NCI-H82 treated with DMSO at 0.1 percent for 48 hours (cell line): ENCODE results near the gene PAK3.

Experiments used
- DNase-seq: peaks from one replicate; lab custom pipeline; 2025; ENCODE audit not compliant: unreplicated experiment; lab: John Stamatoyannopoulos, UW

Gene PAK3

DNA sequence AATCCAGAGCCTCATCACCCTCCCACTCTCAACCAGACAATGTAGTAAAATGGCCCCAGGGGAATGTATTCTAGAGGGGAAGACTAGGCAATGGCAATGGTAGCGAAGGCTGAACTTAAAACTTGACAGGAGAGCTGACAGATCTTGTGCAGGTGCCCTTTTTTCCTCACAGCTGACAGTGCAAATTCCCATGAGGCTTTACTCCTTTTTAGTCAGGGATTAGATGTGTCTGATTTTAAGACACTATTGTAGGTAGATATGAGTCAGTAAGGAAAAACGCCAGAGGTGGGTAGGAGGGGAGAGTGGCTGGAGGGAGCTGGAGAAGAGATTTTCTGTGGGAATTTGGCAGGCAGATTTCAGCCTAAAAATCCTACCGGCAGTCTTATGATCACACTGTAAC is 163.6 kb downstream of the PAK3 start:
- no peak for DNase-seq

DNA sequence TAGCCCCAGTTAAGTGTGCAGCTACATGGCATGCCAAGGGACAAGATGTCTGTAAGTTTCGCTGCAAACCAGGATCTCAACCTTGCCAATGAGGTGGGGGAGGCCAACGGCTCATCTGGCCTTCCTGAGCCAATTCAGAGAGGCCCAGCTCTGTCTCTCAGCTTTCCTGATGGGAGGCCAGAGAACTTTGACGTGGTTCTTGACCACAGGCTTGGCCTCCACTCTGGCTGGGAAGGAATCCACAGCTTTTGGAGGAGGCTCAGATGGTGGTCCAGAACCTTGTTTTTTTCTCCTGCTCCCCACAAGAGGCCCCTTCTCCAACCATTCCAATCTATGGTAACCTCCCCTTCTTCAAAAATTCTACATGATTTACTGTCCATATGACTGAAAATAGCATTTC is 164.5 kb downstream of the PAK3 start:
- DNase-seq: no peak

DNA sequence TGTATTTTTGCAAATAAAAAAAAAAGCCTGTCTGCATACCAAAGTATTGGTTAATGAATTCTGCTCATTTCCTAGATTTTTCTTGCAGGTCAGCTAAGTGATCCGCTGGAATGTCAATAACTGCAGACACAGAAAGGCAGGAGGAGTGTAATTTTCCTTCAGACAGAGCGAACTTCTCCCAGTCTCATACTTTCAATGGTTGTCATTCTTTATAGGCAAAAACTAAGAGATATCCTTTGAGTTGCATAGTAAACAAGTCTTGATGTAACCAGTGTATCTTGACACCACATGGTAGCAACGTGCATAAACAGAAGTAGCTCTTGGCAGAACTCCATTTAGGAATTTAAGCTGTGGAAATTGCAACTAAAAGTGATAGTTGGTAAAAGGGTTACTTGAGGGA is 166.1 kb downstream of the PAK3 start:
- DNase-seq: no peak

DNA sequence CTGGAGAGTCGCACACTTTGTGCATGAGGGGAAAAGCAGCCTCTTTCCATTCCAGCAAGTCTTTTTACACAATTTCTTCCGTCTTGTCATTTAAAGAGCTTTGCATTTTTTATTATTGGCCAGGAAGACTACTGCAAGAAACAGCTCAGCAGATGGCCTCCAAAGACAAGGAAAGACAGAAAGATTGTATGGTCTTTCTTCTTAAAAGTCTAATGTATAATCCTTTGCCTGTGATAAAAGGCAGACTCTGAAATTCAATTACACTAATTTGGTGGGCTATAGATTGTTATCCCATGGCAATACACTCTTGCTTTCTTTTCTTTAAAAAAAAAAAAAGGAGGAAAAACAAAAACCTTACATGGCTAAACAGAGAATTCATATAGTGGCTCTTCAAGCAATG is 168.4 kb downstream of the PAK3 start:
- DNase-seq: no peak

DNA sequence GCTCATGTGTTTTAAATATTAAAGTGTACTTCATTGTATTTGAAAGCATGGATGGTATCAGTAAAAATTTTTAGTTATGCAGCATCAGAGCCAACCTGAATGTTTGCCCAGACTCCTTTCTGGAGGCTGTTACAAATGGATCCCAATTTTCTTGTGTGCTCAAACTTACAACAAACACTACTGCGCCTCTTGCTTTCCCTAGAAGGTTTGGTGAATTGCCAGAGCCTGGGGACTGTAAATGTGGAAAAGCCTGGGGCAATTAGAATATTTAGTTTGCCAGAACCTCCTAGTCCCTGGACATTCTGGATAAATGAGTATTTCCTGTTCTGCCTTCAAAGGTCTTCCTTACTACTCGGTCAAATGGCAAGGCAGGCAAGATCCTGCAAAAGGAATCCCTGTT is 169.5 kb downstream of the PAK3 start:
- no peak for DNase-seq

DNA sequence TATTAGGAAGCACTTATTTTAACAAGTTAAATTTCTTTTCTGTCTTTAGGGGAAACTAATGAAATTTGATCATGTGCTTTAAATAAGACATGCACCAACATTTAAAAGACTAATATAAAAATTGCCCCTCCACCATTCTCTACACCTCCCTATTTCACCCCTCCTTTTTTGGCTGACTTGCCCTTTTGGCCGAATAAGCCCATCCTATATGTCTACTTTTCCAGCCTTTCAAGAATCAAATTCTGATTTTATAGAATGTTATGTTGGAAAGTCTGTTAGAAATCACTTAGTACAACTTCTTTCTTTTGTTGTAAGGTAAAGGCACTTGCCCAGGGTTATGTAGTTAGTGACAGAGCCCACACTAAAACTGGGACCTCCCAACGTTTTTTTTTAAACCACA is 172.5 kb downstream of the PAK3 start:
- DNase-seq: no peak

DNA sequence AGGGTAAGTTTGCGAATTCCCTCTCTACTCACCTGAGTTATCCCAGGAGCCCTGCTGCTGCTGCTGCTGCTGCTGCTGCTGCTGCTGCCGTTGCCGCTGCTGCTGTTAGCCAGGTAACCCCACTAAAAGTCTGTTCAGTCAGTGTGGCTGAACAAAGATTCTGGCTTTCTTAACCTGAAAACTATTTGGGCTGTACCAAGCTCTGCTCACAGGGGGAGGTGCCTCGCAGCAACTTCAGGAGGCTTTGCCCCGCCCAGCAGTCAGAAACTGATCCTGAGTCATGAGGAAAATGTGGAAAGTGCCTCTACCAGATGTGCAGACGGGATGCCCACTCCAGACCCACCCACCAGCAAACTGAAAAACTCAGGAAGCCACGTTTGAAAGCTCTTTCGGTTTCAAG is 174.3 kb downstream of the PAK3 start, which contains the start of gene CAPN6:
CAPN6 (minus strand) TSS at position 145 of the 400 bp plus-strand sequence. CDS start 6,547 bp downstream, outside the sequence.
- no peak for DNase-seq
